HL-60/S4 treated with retinoic acid at 250 ng/mL for 4 days and 3 days (cell line): ENCODE results near the gene ACP5.
"Not testable (repeated sequence)": the region's sequence is repeated elsewhere in the genome, so short reads cannot be mapped to it uniquely, and the experiment has no call there.

Source experiments
- in situ Hi-C: fragments of 300-500 bp; cut with MboI; formaldehyde crosslinking; loops from 2 replicates; pipeline ENCODE4 v1.7.0; 2022; ENCODE audit warnings: low sequenced_read_pairs

ACP5 gene

GRCh38 chr19:11580116-11580515 lies 2.7 kb upstream of the ACP5 start:
- in situ Hi-C loops, result no loop called here

- in situ Hi-C loops, result no loop called here
Measured at GRCh38 chr19:11578258-11579142, 1.1 kb upstream of the ACP5 start.

DNA sequence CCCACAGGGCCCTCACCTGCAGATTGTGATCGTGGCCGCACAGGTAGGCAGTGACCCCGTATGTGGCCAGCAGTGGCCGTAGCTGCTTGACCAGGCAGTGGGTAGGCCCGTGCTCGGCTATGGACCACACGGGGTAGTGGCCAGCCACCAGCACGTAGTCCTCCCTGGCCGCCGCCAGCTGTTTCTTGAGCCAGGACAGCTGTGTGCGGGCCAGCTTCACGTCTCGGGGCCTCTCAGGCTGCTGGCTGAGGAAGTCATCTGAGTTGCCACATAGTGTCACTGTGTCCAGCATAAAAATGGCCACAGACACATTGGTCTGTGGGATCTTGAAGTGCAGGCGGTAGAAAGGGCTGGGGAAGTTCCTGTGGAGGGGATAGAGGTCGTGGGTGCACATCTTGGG lies 1.2 kb downstream of the ACP5 start:
- in situ Hi-C loops, result no loop called here

GRCh38 chr19:11574689-11575088 lies 2.8 kb downstream of the ACP5 start:
- in situ Hi-C loops, result no loop called here

GRCh38 chr19:11573763-11574162 lies 3.7 kb downstream of the ACP5 start:
- in situ Hi-C loops, result not testable (repeated sequence)

DNA sequence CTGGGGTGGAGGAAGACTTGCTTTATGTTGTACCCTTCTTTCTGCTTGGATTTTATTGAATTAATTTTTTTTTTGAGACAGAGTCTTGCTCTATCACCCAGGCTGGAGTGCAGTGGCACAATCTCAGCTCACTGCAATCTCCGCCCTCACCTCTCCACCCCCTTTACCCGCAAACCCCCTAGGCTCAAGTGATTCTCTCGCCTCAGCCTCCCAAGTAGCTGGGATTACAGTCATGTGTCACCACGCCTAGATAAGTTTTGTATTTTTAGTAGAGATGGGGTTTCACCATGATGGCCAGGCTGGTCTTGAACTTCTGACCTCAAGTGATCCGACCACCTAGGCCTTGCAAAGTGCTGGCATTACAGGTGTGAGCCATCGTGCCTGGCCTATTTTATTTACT lies 4.1 kb downstream of the ACP5 start:
- in situ Hi-C loops, result not testable (repeated sequence)

- in situ Hi-C loops, result no loop called here
Measured at GRCh38 chr19:11570039-11570462, 7.4 kb downstream of the ACP5 start.

DNA sequence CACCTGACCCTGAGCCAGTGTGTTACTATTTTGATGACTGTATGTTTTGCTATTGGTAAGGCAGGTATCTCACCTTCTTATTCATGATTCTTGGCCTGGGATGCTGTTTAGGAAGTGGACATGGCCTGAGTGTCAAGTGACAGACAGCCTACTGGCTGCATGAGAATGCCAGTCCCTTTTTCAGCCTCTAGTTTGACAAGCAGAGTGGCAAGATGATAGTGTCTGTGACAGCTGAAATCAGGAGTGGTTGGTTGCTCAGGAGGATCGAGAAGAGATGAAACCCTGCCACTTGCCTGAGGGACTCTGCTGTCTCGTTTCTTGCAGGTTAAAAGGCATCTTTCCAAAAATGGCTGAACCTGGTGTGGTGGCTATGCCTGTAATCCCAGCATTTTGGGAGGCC lies 11.3 kb downstream of the ACP5 start:
- in situ Hi-C loops, result no loop called here

DNA sequence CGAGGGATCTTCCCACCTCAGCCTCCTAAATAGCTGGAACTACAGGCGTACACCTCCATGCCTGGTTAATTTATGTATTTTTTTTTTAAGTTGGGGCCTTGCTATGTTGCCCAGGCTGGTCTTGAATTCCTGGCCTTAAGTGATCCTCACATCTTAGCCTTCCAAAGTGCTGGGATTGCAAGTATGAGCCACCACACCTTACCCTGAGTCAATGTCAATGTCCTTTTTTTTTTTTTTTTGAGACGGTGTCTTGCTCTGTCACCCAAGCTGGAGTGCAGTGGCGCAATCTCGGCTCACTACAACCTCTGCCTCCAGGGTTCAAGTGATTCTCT lies 11.8 kb downstream of the ACP5 start:
- in situ Hi-C loops, result not testable (repeated sequence)

DNA sequence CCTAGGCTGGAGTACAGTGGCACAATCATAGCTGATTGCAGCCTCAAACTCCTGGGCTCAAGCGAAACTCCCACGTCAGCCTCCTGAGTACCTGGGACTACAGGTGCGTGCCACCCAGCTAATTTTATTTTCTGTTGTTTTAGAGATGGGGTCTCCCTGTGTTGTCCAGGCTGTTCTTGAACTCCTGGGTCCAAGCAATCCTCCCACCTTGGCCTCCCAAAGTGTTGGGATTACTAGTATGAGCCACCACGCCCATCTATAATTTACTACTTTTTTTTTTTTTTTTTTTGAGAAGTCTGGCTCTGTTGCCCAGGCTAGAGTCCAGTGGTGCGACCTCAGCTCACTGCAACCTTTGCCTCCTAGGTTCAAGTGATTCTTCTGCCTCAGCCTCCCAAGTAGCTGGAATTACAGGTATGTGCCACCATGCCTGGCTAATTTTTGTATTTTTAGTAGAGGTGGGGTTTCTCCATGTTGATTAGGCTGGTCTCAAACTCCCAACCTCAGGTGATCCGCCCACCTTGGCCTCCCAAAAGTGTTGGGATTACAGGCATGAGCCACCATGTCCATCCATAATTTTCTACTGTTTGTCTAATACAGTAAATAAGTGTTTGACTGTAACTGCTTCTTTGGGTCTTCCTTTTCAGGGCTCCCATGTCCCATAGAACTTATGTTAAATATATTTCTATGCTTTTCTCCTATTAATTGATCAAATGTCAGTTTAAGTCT lies 13.2 kb downstream of the ACP5 start:
- in situ Hi-C loops, result not testable (repeated sequence)

DNA sequence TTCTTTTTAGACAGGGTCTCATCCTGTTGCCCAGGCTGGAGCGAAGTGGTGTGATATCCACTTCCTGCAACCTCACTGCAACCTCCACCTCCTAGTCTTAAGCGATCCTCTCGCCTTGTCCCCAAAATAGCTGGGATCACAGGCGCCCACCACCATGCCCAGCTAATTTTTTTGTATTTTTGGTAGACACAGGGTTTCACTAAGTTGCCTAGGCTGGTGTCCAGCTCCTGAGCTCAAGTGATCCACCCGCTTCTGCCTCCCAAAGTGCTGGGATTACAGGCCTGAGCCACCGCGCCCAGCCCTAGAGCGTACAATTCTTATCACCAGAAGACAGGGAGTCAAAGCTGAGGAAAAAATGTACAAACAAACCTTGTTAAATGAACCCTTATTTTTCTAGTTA lies 13.9 kb downstream of the ACP5 start:
- in situ Hi-C loops, result no loop called here

- in situ Hi-C loops, result no loop called here
Measured at GRCh38 chr19:11560404-11561051, 16.9 kb downstream of the ACP5 start.

- in situ Hi-C loops, result no loop called here
Measured at GRCh38 chr19:11558881-11559828, 18.3 kb downstream of the ACP5 start, which contains the start of gene ELOF1. ELOF1 (minus strand) TSS chr19:11559230; CDS start chr19:11554347, 4,883 bp downstream.

DNA sequence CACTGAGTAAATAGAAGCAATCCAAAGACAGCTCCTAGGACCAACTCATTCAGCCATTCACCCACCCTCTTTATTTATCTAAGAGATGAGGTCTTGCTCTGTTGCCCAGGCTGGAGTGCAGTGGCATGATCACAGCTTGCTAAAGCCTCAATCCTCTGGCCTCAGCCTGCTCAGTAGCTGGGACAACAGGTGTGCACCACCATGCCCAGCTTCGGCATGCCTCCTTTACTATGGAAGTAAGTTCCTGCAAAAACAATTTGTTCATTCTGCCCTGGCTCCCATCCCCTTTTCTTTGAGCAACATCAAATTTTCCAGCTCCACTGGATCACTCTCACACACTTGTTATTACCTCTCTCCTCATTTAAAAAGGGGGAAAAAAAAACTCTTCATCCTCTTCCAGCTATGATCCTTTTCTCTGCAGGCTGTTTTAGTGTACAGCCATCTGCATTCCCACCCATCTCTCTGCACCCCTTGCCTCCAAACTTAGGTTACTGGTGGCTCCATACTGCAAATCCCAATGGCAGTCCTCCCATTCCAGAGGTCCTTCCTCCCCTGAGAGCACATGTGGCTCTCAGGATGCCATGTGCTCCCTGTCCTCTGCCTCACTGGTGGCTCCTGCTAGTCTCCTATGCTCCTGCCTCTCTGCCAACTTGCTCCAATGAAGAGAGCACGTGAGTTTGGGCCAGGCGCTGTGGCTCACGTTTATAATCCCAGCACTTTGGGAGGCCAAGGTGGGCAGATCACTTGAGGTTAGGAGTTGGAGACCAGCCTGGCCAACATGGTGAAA lies 20.6 kb downstream of the ACP5 start:
- in situ Hi-C loops, result no loop called here

GRCh38 chr19:11555246-11555645 lies 22.2 kb downstream of the ACP5 start:
- in situ Hi-C loops, result no loop called here

GRCh38 chr19:11554160-11554559 lies 23.3 kb downstream of the ACP5 start:
- in situ Hi-C loops, result no loop called here

DNA sequence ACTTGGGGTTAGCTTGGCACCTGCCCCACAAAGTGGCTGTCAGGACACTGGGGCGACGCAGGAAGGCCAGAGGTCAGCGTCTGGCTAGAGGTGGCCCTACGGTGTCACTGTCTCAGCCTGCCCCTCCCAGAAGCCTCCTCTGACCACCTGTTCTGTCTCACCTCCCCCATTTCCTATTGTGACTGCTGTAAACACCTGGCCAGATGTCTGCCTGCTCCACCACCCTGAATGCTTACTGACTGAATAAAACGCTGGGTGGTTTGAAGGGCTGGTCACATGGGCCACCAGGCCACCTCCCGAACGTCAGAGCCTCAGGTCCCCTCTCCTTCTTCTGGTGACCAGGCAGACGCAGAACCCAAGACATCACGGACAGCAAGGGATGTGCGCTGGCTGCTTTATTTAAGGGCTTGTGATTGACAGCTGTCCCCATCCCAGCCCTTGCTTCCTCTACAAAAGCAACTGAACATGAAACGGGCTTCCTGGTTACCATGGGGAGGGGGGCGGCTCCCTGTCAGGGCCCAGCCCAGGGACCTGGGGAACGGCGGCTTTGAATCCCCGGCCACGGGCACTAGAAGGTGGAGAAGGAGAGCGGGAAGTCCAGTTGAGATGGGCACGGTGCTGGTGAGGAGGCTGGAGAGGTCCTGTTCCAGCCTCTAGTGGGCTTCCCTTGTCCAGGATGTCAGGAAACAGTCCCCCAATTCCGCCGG lies 24.6 kb downstream of the ACP5 start:
- in situ Hi-C loops, result no loop called here

DNA sequence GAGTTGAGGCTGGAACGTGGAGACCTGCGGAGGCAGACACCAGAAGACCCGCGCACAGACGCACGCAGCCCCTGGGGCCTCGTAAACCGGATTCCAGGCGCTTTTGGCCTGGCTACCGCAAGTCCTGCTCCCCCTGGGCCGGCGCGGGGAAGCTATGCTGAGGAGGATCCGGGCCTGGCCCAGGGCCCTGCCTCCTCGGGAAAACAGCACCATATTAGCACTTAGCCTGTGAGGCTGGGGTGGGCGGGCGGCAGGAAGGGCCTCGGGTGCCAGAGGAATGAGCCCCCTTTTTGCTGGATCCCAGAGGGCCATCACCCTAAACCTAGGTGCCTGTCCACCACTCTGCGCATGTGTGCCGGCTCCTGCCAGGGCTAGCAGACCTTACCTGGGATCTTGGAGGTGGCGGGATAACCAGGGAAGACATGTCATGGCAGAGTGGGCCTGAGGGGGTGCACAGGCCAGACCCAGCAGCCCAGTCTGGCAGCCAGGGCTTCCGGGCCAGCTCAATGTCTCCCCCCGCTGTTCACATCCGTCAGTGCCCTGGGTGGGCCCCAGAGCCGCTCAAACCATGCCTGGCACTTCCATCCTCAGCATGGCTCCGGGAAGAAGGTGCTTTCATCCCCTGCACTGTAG lies 25.7 kb downstream of the ACP5 start:
- in situ Hi-C loops, result no loop called here

DNA sequence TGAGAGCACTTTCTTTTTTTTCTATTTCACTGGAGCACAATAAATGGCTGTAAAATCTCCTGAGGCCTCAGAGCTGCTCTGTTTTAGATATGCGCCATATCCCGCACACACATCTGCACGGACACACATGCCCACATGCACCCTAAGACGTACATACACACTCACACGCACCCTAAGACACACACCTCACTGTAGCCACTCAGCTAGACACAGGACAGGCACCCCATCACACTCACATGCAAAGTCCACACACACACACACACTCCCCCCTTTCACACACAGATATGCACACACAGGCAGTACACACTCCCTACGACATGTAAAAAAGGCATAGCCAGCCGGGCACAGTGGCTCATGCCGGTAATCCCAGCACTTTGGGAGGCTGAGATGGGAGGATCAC lies 27.2 kb downstream of the ACP5 start:
- in situ Hi-C loops, result no loop called here
